SK-N-SH (cell line): Measurements from ENCODE around the gene NIBAN1.

ENCODE experiments used
- CHD2 ChIP-seq: fragments of 150-350 bp; IDR thresholded peaks from 2 replicates; pipeline ENCODE4 v1.6.1; 2018; ENCODE audit warnings: low read length; ENCODE audit not compliant: partially characterized antibody
- CTCF ChIP-seq: fragments of 200-600 bp; sonication (generic); IDR thresholded peaks from 2 replicates; pipeline ENCODE4 v1.6.1; 2017; ENCODE audit warnings: antibody characterized with exemption, mild to moderate bottlenecking, moderate library complexity
- GATA2 ChIP-seq: sonication (generic); formaldehyde crosslinking; IDR thresholded peaks from 2 replicates; pipeline ENCODE4 v1.5.0; 2020; ENCODE audit warnings: mild to moderate bottlenecking, missing genetic modification reagents
- MAX ChIP-seq: IDR thresholded peaks from 2 replicates; pipeline ENCODE4 v1.4.0; 2012; ENCODE audit warnings: low read depth
- MEF2A ChIP-seq: IDR thresholded peaks from 2 replicates; pipeline ENCODE4 v1.4.0; 2012; ENCODE audit warnings: low read depth, borderline replicate concordance
- POLR2AphosphoS5 ChIP-seq: IDR thresholded peaks from 2 replicates; pipeline ENCODE4 v1.6.1; 2012; ENCODE audit warnings: low read depth, low read length
- REST ChIP-seq: IDR thresholded peaks from 2 replicates; pipeline ENCODE4 v1.6.1; 2012; ENCODE audit warnings: mild to moderate bottlenecking, low read depth, low read length, moderate library complexity
- RFX5 ChIP-seq: IDR thresholded peaks from 2 replicates; pipeline ENCODE4 v1.6.1; 2012; ENCODE audit warnings: mild to moderate bottlenecking, improper control_type of control experiment, low read length
- TAF1 ChIP-seq: IDR thresholded peaks from 2 replicates; pipeline ENCODE4 v1.6.1; 2012; ENCODE audit warnings: low read depth, mild to moderate bottlenecking, low read length, moderate library complexity, borderline replicate concordance
- USF1 ChIP-seq: IDR thresholded peaks from 2 replicates; pipeline ENCODE4 v1.4.0; 2012; ENCODE audit warnings: low read depth, borderline replicate concordance

- TF ChIP-seq GATA2 (CRISPR knock-in tag) = no peak
- TF ChIP-seq TAF1 = no peak
- no peak for TF ChIP-seq MAX
- no peak for TF ChIP-seq CTCF
- TF ChIP-seq POLR2AphosphoS5 = no peak
- no peak for TF ChIP-seq RFX5
- TF ChIP-seq CHD2 = no peak
- TF ChIP-seq MEF2A = no peak
- TF ChIP-seq USF1 = no peak
- TF ChIP-seq REST = no peak
These were observed 23.4 kb downstream of the NIBAN1 start for GRCh38 chr1:184950906-184951305.
